ENCODE measurements around the gene PRSS48.

GRCh38 chr4:151324124-151324751 lies 47.3 kb downstream of the PRSS48 start:
- TF ChIP-seq, protein P1, sequence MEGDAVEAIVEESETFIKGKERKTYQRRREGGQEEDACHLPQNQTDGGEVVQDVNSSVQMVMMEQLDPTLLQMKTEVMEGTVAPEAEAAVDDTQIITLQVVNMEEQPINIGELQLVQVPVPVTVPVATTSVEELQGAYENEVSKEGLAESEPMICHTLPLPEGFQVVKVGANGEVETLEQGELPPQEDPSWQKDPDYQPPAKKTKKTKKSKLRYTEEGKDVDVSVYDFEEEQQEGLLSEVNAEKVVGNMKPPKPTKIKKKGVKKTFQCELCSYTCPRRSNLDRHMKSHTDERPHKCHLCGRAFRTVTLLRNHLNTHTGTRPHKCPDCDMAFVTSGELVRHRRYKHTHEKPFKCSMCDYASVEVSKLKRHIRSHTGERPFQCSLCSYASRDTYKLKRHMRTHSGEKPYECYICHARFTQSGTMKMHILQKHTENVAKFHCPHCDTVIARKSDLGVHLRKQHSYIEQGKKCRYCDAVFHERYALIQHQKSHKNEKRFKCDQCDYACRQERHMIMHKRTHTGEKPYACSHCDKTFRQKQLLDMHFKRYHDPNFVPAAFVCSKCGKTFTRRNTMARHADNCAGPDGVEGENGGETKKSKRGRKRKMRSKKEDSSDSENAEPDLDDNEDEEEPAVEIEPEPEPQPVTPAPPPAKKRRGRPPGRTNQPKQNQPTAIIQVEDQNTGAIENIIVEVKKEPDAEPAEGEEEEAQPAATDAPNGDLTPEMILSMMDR (IDR thresholded peaks at IDR 0.05; ENCODE audit: low read length): no peak
- no peak for TF ChIP-seq EZH2phosphoT487 (IDR thresholded peaks at IDR 0.05; ENCODE audit: low read length)
- no peak for TF ChIP-seq EZH2 (optimal IDR thresholded peaks at IDR 0.05; ENCODE audit: low read depth, low read length)

Measured in MM.1S (cell line).